HEK293T (cell line): ENCODE measurements around the gene CCDC40.

Experiments
- CTCF ChIA-PET: fragments of 350-600 bp; formaldehyde crosslinking; extraction: SDS; loops from one replicate; lab custom pipeline; 2021; ENCODE audit warnings: antibody characterized with exemption, inconsistent platforms; lab: Yijun Ruan, JAX
- POLR2A ChIA-PET: fragments of 350-600 bp; formaldehyde crosslinking; extraction: SDS; loops from one replicate; lab custom pipeline; 2020; ENCODE audit warnings: antibody characterized with exemption, inconsistent platforms; lab: Yijun Ruan, JAX
- DNase-seq: peaks from one replicate; pipeline ENCODE4 v3.0.0; 2012; ENCODE audit warnings: mixed read lengths; ENCODE audit errors: extremely low spot score
- ARNT ChIP-seq: fragments of 450-650 bp; IDR thresholded peaks from 2 replicates; pipeline ENCODE4 v1.6.1; 2017; ENCODE audit warnings: mild to moderate bottlenecking
- BHLHE40 ChIP-seq: fragments of 450-650 bp; IDR thresholded peaks from 2 replicates; pipeline ENCODE4 v1.6.1; 2016; ENCODE audit warnings: mild to moderate bottlenecking, moderate library complexity, borderline replicate concordance
- CTBP1 ChIP-seq: fragments of 450-650 bp; IDR thresholded peaks from 2 replicates; pipeline ENCODE4 v1.6.1; 2016; ENCODE audit warnings: borderline replicate concordance
- ELF4 ChIP-seq: fragments of 450-650 bp; IDR thresholded peaks from 2 replicates; pipeline ENCODE4 v1.6.1; 2017; ENCODE audit warnings: antibody characterized with exemption
- FOXA1 ChIP-seq: fragments of 450-650 bp; IDR thresholded peaks from 2 replicates; pipeline ENCODE4 v1.6.1; 2016; ENCODE audit warnings: mild to moderate bottlenecking
- FOXK2 ChIP-seq: fragments of 450-650 bp; IDR thresholded peaks from 2 replicates; pipeline ENCODE4 v1.6.1; 2016; ENCODE audit warnings: mild to moderate bottlenecking
- FOXM1 ChIP-seq: fragments of 450-650 bp; IDR thresholded peaks from 2 replicates; pipeline ENCODE4 v1.6.1; 2017; ENCODE audit warnings: mild to moderate bottlenecking, borderline replicate concordance
- HDGF ChIP-seq: fragments of 450-650 bp; IDR thresholded peaks from 2 replicates; pipeline ENCODE4 v1.6.1; 2017; ENCODE audit warnings: antibody characterized with exemption, borderline replicate concordance
- L3MBTL2 ChIP-seq: fragments of 450-650 bp; conservative IDR thresholded peaks from 2 replicates; pipeline ENCODE4 v1.6.1; 2016; ENCODE audit warnings: mild to moderate bottlenecking
- LEF1 ChIP-seq: fragments of 450-650 bp; IDR thresholded peaks from 2 replicates; pipeline ENCODE4 v1.6.1; 2017; ENCODE audit warnings: mild to moderate bottlenecking, borderline replicate concordance
- NFRKB ChIP-seq: fragments of 450-650 bp; IDR thresholded peaks from 2 replicates; pipeline ENCODE4 v1.6.1; 2016; ENCODE audit warnings: mild to moderate bottlenecking, moderate library complexity
- PKNOX1 ChIP-seq: fragments of 450-650 bp; IDR thresholded peaks from 2 replicates; pipeline ENCODE4 v1.6.1; 2016
- SP1 ChIP-seq: fragments of 450-650 bp; IDR thresholded peaks from 2 replicates; pipeline ENCODE4 v1.6.1; 2017
- SUZ12 ChIP-seq: fragments of 450-650 bp; IDR thresholded peaks from 2 replicates; pipeline ENCODE4 v1.6.1; 2016; ENCODE audit warnings: mild to moderate bottlenecking
- TARDBP ChIP-seq: fragments of 450-650 bp; IDR thresholded peaks from 2 replicates; pipeline ENCODE4 v1.6.1; 2016
- ZNF384 ChIP-seq: fragments of 450-650 bp; IDR thresholded peaks from 2 replicates; pipeline ENCODE4 v1.6.1; 2016

Gene CCDC40

GRCh38 chr17:80028030-80028429 is 8.4 kb upstream of the CCDC40 start:
- DNase-seq = no peak

GRCh38 chr17:80029258-80029974 is 7.0 kb upstream of the CCDC40 start:
- DNase-seq = no peak
- ChIA-PET CTCF (interaction anchor here (1.1 kb wide), 1 partner anchor 21 kb away, joined by 4 read pairs; no protein-coding TSS in a partner anchor), POLR2A (no interaction called here)
- TF ChIP-seq FOXM1 (no peak), FOXK2 (no peak), PKNOX1 (no peak)

More at GRCh38 chr17:80028030-80028429, 8.4 kb upstream of the CCDC40 start:
- CTCF ChIA-PET = no interaction called here
- no peak for TF ChIP-seq CTBP1
- no peak for TF ChIP-seq ZNF384
- no peak for TF ChIP-seq PKNOX1
- no peak for TF ChIP-seq FOXA1
- no peak for TF ChIP-seq SUZ12
- TF ChIP-seq L3MBTL2 = no peak
- POLR2A ChIA-PET = interaction anchor here (1.1 kb wide), 1 partner anchor 427 kb away, joined by 4 read pairs; no protein-coding TSS in a partner anchor

GRCh38 chr17:80030730-80031410 is 5.6 kb upstream of the CCDC40 start:
- TF ChIP-seq LEF1 (no peak), SP1 (no peak), ZNF384 (no peak), BHLHE40 (no peak), NFRKB (no peak), HDGF (no peak)

GRCh38 chr17:80031691-80032430 is 4.6 kb upstream of the CCDC40 start:
- ChIA-PET CTCF (no interaction called here), POLR2A (no interaction called here)
- TF ChIP-seq L3MBTL2 = no peak
- TF ChIP-seq LEF1 = no peak
- TF ChIP-seq SUZ12 = no peak
- no peak for TF ChIP-seq CTBP1
- no peak for TF ChIP-seq ARNT
- no peak for TF ChIP-seq ZNF384
- TF ChIP-seq HDGF = no peak
- TF ChIP-seq TARDBP = no peak
- no peak for TF ChIP-seq ELF4
- DNase-seq = no peak

More at GRCh38 chr17:80030730-80031410, 5.6 kb upstream of the CCDC40 start:
- DNase-seq = no peak
- ChIA-PET CTCF (no interaction called here), POLR2A (interaction anchor here (1.0 kb wide), 1 partner anchor 37 kb away, joined by 3 read pairs; no protein-coding TSS in a partner anchor)

GRCh38 chr17:80032614-80033171 is 3.7 kb upstream of the CCDC40 start:
- DNase-seq = no peak
- ChIA-PET CTCF (no interaction called here), POLR2A (interaction anchor here (1.5 kb wide), 1 partner anchor 40 kb away, joined by 3 read pairs; no protein-coding TSS in a partner anchor)
- TF ChIP-seq HDGF (no peak), LEF1 (no peak), SUZ12 (no peak), SP1 (no peak), FOXK2 (no peak), NFRKB (no peak), CTBP1 (no peak), TARDBP (no peak), FOXM1 (no peak), FOXA1 (no peak), BHLHE40 (no peak), ELF4 (no peak), ZNF384 (no peak), ARNT (no peak), L3MBTL2 (no peak), PKNOX1 (no peak)

- CTCF ChIA-PET = interaction anchor here (0.6 to 1.6 kb wide), 2 partner anchors 26 to 28 kb away, joined by 3 to 6 read pairs; no protein-coding TSS in a partner anchor
- TF ChIP-seq L3MBTL2 (no peak), FOXK2 (no peak), ARNT (no peak), NFRKB (no peak), TARDBP (no peak), PKNOX1 (no peak), FOXM1 (no peak), FOXA1 (no peak), SUZ12 (no peak), LEF1 (no peak), HDGF (no peak), SP1 (no peak), BHLHE40 (no peak), CTBP1 (no peak), ELF4 (no peak), ZNF384 (no peak)
- DNase-seq = no peak
- POLR2A ChIA-PET = interaction anchor here (1.2 to 1.5 kb wide), 2 partner anchors 26 to 41 kb away, joined by 3 read pairs; no protein-coding TSS in a partner anchor
These were observed 2.6 kb upstream of the CCDC40 start for GRCh38 chr17:80033840-80034239.
